ENCODE data around the gene KRT9. TPM values are rescaled to one million over a fixed set of nuclear protein-coding genes. Genes with fewer than 3 reads are reported as not detected.
"Not testable (repeated sequence)": the region's sequence is repeated elsewhere in the genome, so short reads cannot be mapped to it uniquely, and the experiment has no call there.

KRT9 gene
- total and polyA plus RNA-seq, 2 donors (not counting 1 experiment from before 2014, with no cell fraction given): not detected

DNA sequence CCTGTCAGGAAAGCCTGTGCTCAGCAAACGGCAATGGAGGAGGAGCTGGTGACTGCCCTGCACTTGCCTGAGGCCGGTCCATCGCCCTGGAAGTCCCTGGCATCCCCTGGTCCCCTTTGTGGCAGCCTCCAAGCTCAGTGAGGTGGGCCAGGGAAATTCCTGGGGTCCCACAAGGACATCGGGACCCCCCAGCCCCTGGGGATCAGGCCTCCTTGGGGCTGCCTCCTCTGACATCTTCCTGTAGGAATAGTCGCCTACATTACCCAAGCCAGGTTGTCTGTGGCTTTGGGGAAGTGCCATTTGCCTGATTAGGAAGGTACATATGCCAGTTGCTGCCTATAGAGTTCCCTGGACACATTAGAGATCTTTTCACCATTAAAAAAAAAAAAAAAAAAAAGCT is 7.1 kb upstream of the KRT9 start:
- no peaks in the 10 kb centered on the region for H3K36me3 ChIP-seq (ENCODE audit: control insufficient read depth, insufficient read depth, low read length)
- no peaks in the 10 kb centered on the region for H3K9me3 ChIP-seq (ENCODE audit: control insufficient read depth, insufficient read depth, low read depth, low read length)
- no peaks in the 10 kb centered on the region for H3K79me2 ChIP-seq (ENCODE audit: control insufficient read depth, insufficient read depth, low read length)
- no peaks in the 10 kb centered on the region for H3K27me3 ChIP-seq (ENCODE audit: control insufficient read depth, insufficient read depth, low read length)
- H3K4me1 ChIP-seq (ENCODE audit: control insufficient read depth, extremely low read depth, insufficient read depth, low read length): no peaks in the 10 kb centered on the region
- H4K20me1 ChIP-seq (ENCODE audit: control insufficient read depth, extremely low read depth, insufficient read depth, low read length): no peaks in the 10 kb centered on the region
- no peak overlapping the region for H3K4me3 ChIP-seq (replicated peaks in 1 of 4; ENCODE audit: control extremely low read depth in 1 of 4, insufficient read depth in 1 of 4, low read depth in 3 of 4, low read length in 4 of 4)
- H3K9ac ChIP-seq (ENCODE audit: insufficient read depth, low read length): no peak overlapping the region
- no peak overlapping the region for H3K27ac ChIP-seq (ENCODE audit: insufficient read depth, low read length)
- H3K4me2 ChIP-seq (ENCODE audit: extremely low read depth, insufficient read depth, low read length): no peak overlapping the region
- DNase-seq (ENCODE audit: low read depth in 2 of 2): no peak
- no peak for TF ChIP-seq CTCF (conservative IDR thresholded peaks at IDR 0.05 in 1 of 2, IDR thresholded peaks at IDR 0.05 in 1 of 2; ENCODE audit: low read depth in 1 of 2, low read length in 2 of 2)
- no peak for TF ChIP-seq EZH2 (IDR thresholded peaks at IDR 0.05; ENCODE audit: low read length, missing control alignments)
- H2AFZ ChIP-seq (ENCODE audit: low read length): no peak overlapping the region

- Histone ChIP-seq H2AFZ (ENCODE audit: low read length) (no peak overlapping the region), H3K9me3 (ENCODE audit: control insufficient read depth, insufficient read depth, low read depth, low read length) (no peaks in the 10 kb centered on the region), H3K4me3 (replicated peaks in 1 of 4; ENCODE audit: control extremely low read depth in 1 of 4, insufficient read depth in 1 of 4, low read depth in 3 of 4, low read length in 4 of 4) (no peak overlapping the region), H3K4me1 (ENCODE audit: control insufficient read depth, extremely low read depth, insufficient read depth, low read length) (no peaks in the 10 kb centered on the region), H3K4me2 (ENCODE audit: extremely low read depth, insufficient read depth, low read length) (no peak overlapping the region), H3K9ac (ENCODE audit: insufficient read depth, low read length) (no peak overlapping the region), H3K36me3 (ENCODE audit: control insufficient read depth, insufficient read depth, low read length) (no peaks in the 10 kb centered on the region), H4K20me1 (ENCODE audit: control insufficient read depth, extremely low read depth, insufficient read depth, low read length) (no peaks in the 10 kb centered on the region), H3K27me3 (ENCODE audit: control insufficient read depth, insufficient read depth, low read length) (no peaks in the 10 kb centered on the region), H3K27ac (ENCODE audit: insufficient read depth, low read length) (no peak overlapping the region), H3K79me2 (ENCODE audit: control insufficient read depth, insufficient read depth, low read length) (no peaks in the 10 kb centered on the region)
- DNase-seq (ENCODE audit: low read depth in 2 of 2): no peak
- TF ChIP-seq CTCF (conservative IDR thresholded peaks at IDR 0.05 in 1 of 2, IDR thresholded peaks at IDR 0.05 in 1 of 2; ENCODE audit: low read depth in 1 of 2, low read length in 2 of 2): no peak
- no peak for TF ChIP-seq EZH2 (IDR thresholded peaks at IDR 0.05; ENCODE audit: low read length, missing control alignments)
Observed at GRCh38 chr17:41578538-41578937, 6.7 kb upstream of the KRT9 start.

GRCh38 chr17:41576740-41577139 is 4.9 kb upstream of the KRT9 start:
- not testable (repeated sequence) for H3K27me3 ChIP-seq (ENCODE audit: control insufficient read depth, insufficient read depth, low read length); H2AFZ ChIP-seq (ENCODE audit: low read length); H3K4me3 ChIP-seq (replicated peaks in 1 of 4; ENCODE audit: control extremely low read depth in 1 of 4, insufficient read depth in 1 of 4, low read depth in 3 of 4, low read length in 4 of 4); H3K27ac ChIP-seq (ENCODE audit: insufficient read depth, low read length); H3K9me3 ChIP-seq (ENCODE audit: control insufficient read depth, insufficient read depth, low read depth, low read length); H3K4me2 ChIP-seq (ENCODE audit: extremely low read depth, insufficient read depth, low read length); H3K79me2 ChIP-seq (ENCODE audit: control insufficient read depth, insufficient read depth, low read length); H4K20me1 ChIP-seq (ENCODE audit: control insufficient read depth, extremely low read depth, insufficient read depth, low read length); H3K4me1 ChIP-seq (ENCODE audit: control insufficient read depth, extremely low read depth, insufficient read depth, low read length); H3K36me3 ChIP-seq (ENCODE audit: control insufficient read depth, insufficient read depth, low read length); H3K9ac ChIP-seq (ENCODE audit: insufficient read depth, low read length); DNase-seq (ENCODE audit: low read depth in 2 of 2)
